Upper lobe of right lung (tissue), 1 donor: Measurements from ENCODE around the gene TCF23. TPM values are rescaled to one million over a fixed set of nuclear protein-coding genes. Genes with fewer than 3 reads are reported as not detected.

Experiments
- ATAC-seq: fragments of 200-7000 bp; cut with Tn5 transposase; one replicate; pipeline ENCODE4 v1.9.1; 2020; ENCODE audit warnings: mild to moderate bottlenecking, moderate library complexity
- DNase-seq: peaks from one replicate; pipeline ENCODE4 v3.0.0-alpha.2; 2020
- H3K27ac ChIP-seq: fragments of 200-600 bp; one replicate; pipeline ENCODE4 v1.8.0; 2022
- H3K27me3 ChIP-seq: fragments of 200-600 bp; one replicate; pipeline ENCODE4 v1.8.0; 2022; ENCODE audit warnings: mild to moderate bottlenecking
- H3K36me3 ChIP-seq: fragments of 200-600 bp; one replicate; pipeline ENCODE4 v1.8.0; 2022
- H3K4me1 ChIP-seq: fragments of 200-600 bp; one replicate; pipeline ENCODE4 v1.8.0; 2022
- H3K4me3 ChIP-seq: fragments of 200-600 bp; one replicate; pipeline ENCODE4 v1.8.0; 2022; ENCODE audit warnings: mild to moderate bottlenecking
- H3K9me3 ChIP-seq: fragments of 200-600 bp; one replicate; pipeline ENCODE4 v1.8.0; 2022
- CTCF ChIP-seq: fragments of 200-600 bp; IDR thresholded peaks from one replicate; pipeline ENCODE4 v1.8.0; 2022; ENCODE audit warnings: antibody characterized with exemption
- intact Hi-C: fragments of 100-400 bp; cut with DNase I; formaldehyde crosslinking; loops from one replicate; pipeline ENCODE4 v1.11.0; 2022
- total RNA-seq: library from RNA; stranded (reverse); fragmentation: NEBNext Ultra II Directional; extraction: Animal tissue kit (Norgen Biotek cat#: 25700); gene quantifications from one replicate; pipeline ENCODE4 v1.2.1, GENCODE V29; 2021
- donor health status: DM: no; HTN: yes; CAD: no; lungs with severe emphysema.

TCF23 gene
- total RNA-seq, 1 donor from 2014 or later: not detected

- Histone ChIP-seq H3K27ac (no peak overlapping the region), H3K9me3 (no peaks in the 10 kb centered on the region), H3K4me1 (no peaks in the 10 kb centered on the region), H3K4me3 (no peak overlapping the region), H3K27me3 (no peaks in the 10 kb centered on the region), H3K36me3 (no peaks in the 10 kb centered on the region)
- DNase-seq: no peak
- TF ChIP-seq CTCF: no peak
- no peak for ATAC-seq
- intact Hi-C loops: no loop called here
These were observed 6.3 kb downstream of the TCF23 start for GRCh38 chr2:27155069-27155520.

- DNase-seq (no peak), ATAC-seq (no peak)
- H3K27me3 ChIP-seq: no peaks in the 10 kb centered on the region
- H3K9me3 ChIP-seq: no peaks in the 10 kb centered on the region
- no peak overlapping the region for H3K27ac ChIP-seq
- no peak overlapping the region for H3K4me3 ChIP-seq
- intact Hi-C loops: no loop called here
- no peak for TF ChIP-seq CTCF
- H3K36me3 ChIP-seq: no peaks in the 10 kb centered on the region
- H3K4me1 ChIP-seq: no peaks in the 10 kb centered on the region
These were observed 9.7 kb downstream of the TCF23 start for GRCh38 chr2:27158468-27158867.

- no peak for TF ChIP-seq CTCF
These were observed 10.5 kb downstream of the TCF23 start for GRCh38 chr2:27159271-27159670.

GRCh38 chr2:27160191-27160590, 11.4 kb downstream of the TCF23 start:
- Histone ChIP-seq H3K27ac (no peak overlapping the region), H3K4me1 (no peaks in the 10 kb centered on the region), H3K9me3 (no peaks in the 10 kb centered on the region), H3K36me3 (no peaks in the 10 kb centered on the region), H3K27me3 (no peaks in the 10 kb centered on the region), H3K4me3 (no peak overlapping the region)
- ATAC-seq (no peak), DNase-seq (no peak)
- intact Hi-C loops: no loop called here
- no peak for TF ChIP-seq CTCF

More at GRCh38 chr2:27159271-27159670, 10.5 kb downstream of the TCF23 start:
- DNase-seq (no peak), ATAC-seq (peak; percentile 19)
- Histone ChIP-seq H3K4me1 (no peaks in the 10 kb centered on the region), H3K9me3 (no peaks in the 10 kb centered on the region), H3K36me3 (no peaks in the 10 kb centered on the region), H3K4me3 (no peak overlapping the region), H3K27me3 (no peaks in the 10 kb centered on the region), H3K27ac (no peak overlapping the region)
- intact Hi-C loops: no loop called here

GRCh38 chr2:27162151-27163121, 13.6 kb downstream of the TCF23 start:
- intact Hi-C loops: no loop called here
- Histone ChIP-seq H3K27me3 (no peaks in the 10 kb centered on the region), H3K4me3 (no peak overlapping the region), H3K36me3 (no peaks in the 10 kb centered on the region), H3K27ac (no peak overlapping the region), H3K4me1 (no peaks in the 10 kb centered on the region), H3K9me3 (no peaks in the 10 kb centered on the region)
- ATAC-seq (no peak), DNase-seq (no peak)
- TF ChIP-seq CTCF: no peak
